HG02981 (cell line): ENCODE data around the gene MACROD1.
A peak's percentile ranks its signal among the peaks of the same experiment; 100 is the strongest.
"Not testable (repeated sequence)": the region's sequence is repeated elsewhere in the genome, so short reads cannot be mapped to it uniquely, and the experiment has no call there.

Experiments
- ATAC-seq: cut with Tn5 transposase; IDR thresholded peaks from one replicate; pipeline ENCODE4 v1.9.1; 2021; ENCODE audit warnings: mild to moderate bottlenecking, moderate library complexity; ENCODE audit not compliant: unreplicated experiment

MACROD1 gene

DNA sequence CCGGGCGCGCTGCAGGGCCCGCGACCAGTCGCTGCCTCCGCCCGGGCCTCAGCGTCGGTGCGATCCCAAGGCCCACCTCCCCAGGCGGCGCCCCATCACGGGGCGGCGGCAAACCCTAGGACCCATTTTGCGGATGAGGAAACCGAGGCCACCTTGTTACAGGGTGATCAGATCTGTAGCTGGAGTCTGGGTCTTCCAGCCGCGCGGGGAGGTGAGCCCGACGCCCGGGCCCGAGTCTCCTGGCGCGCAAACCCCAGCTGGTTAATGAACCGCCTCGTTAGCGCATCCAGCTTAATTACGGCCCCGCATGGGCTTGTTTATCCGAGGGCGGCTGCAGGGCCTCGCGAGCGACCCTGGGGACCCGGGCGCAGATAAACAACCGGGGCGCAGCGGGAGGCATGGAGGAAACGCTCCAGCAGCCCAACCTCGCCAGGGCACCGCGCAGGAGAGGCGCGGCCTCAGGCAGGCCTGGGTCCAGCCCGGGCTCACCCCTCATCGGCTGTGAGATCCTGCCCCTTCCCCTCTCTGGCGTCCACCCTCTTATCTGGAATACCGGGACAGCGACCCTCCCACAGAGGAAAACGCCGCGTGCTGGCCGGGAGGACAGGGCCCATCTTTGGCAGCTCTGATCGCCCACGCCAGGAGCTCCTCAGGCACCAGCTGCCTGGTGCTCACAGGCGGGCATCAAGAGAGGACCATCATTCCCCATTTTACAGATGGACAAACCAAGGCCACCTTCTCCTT lies 165.0 kb downstream of the MACROD1 start:
- ATAC-seq, result no peak

GRCh38 chr11:64000026-64000739 lies 165.7 kb downstream of the MACROD1 start:
- ATAC-seq, result no peak

GRCh38 chr11:63999349-64000025 lies 166.4 kb downstream of the MACROD1 start:
- ATAC-seq, result no peak

GRCh38 chr11:63998558-63999348 lies 167.2 kb downstream of the MACROD1 start:
- no peak for ATAC-seq

GRCh38 chr11:63997801-63998337 lies 168.0 kb downstream of the MACROD1 start:
- ATAC-seq, result no peak

DNA sequence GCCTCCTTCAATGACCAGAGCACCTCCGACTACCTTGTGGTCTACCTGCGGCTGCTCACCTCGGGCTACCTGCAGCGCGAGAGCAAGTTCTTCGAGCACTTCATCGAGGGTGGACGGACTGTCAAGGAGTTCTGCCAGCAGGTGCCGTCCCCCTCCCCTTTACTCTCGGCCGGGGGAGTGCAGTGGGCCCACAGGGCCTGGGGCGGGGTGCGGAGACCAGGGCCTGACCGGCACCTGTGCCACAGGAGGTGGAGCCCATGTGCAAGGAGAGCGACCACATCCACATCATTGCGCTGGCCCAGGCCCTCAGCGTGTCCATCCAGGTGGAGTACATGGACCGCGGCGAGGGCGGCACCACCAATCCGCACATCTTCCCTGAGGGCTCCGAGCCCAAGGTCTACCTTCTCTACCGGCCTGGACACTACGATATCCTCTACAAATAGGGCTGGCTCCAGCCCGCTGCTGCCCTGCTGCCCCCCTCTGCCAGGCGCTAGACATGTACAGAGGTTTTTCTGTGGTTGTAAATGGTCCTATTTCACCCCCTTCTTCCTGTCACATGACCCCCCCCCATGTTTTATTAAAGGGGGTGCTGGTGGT lies 168.7 kb downstream of the MACROD1 start:
- no peak for ATAC-seq

GRCh38 chr11:63996512-63996911 lies 169.4 kb downstream of the MACROD1 start:
- no peak for ATAC-seq

DNA sequence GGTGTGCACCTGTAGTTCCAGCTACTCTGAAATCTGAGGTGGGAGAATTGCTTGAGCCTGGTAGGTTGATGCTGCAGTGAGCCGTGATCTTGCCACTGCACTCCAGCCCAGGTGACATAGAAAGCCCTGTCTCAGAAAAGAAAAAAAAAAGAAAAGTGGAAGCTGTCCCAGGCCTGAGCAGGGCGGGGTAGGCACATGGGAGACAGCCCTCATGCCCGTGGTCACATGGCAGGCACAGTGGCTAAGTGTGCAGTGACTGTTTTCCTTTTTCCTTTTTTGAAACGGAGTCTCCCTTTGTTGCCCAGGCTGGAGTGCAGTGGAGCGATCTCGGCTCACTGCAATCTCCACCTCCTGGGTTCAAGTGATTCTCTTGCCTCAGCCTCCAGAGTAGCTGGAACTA lies 171.9 kb downstream of the MACROD1 start:
- ATAC-seq, result no peak

DNA sequence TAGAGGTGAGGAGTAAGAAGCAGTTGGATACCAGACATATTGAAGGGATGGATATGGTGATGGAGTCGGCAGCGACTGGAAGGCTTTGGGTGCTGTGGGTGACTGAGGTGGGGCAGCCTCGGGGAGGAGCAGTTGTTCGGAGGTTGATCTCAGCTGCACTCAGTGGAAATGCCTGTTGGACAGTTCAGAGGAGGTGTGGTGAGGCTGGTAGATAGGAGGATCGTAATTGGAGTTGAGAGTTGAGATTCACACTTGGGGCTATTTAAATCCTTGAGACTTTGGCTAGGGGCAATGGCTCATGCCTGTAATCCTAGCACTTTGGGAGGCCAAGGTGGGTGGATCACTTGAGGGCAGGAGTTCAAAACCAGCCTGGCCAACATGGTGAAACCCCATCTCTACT lies 172.8 kb downstream of the MACROD1 start:
- ATAC-seq, result no peak

DNA sequence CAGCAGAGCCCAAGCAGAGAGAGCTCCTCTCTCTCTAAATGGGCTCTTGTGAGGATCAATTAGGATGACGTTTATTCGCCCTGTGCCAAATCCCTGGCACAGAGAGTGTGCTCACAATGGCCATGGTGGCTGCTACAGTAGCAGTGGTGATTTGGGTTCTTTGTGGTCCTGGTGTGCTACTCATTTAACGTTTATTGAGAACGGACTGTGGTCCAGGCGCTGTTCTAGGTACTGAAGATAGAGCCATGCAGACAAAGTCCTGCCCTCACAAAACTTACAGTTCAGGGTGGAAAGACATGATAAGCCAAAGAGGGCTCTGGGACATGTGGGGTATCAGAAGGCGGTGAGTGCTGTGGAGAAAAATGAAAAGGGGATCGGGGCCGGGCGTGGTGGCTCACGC lies 174.4 kb downstream of the MACROD1 start:
- ATAC-seq, result no peak

GRCh38 chr11:63986932-63987513 lies 178.9 kb downstream of the MACROD1 start:
- ATAC-seq, result no peak

GRCh38 chr11:63986156-63986931 lies 179.6 kb downstream of the MACROD1 start, which contains the start of gene OTUB1:
OTUB1 (plus strand) TSS chr11:63986438; CDS start chr11:63986457, 19 bp downstream.
- peak; percentile 89 for ATAC-seq

GRCh38 chr11:63985812-63986155 lies 180.1 kb downstream of the MACROD1 start:
- ATAC-seq, result peak; percentile 40

GRCh38 chr11:63979426-63979825 lies 186.5 kb downstream of the MACROD1 start:
- no peak for ATAC-seq

- ATAC-seq, result no peak
Measured at GRCh38 chr11:63978551-63979239, 187.2 kb downstream of the MACROD1 start.

- peak; percentile 97 for ATAC-seq
Measured at GRCh38 chr11:63974259-63975143, 191.4 kb downstream of the MACROD1 start, which contains the start of gene COX8A. COX8A (plus strand) TSS chr11:63974620; CDS start chr11:63974681, 61 bp downstream.

DNA sequence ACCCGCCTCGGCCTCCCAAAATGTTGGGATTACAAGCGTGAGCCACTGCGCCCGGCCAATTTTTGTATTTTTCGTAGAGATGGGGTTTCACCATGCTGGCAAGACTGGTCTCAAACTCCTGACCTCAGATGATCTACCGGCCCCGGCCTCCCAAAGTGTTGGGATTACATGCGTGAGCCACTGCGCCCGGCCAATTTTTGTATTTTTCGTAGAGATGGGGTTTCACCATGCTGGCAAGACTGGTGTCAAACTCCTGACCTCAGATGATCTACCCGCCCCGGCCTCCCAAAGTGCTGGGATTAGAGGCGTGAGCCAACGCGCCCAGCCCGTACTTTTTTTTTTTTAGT lies 192.0 kb downstream of the MACROD1 start:
- ATAC-seq, result not testable (repeated sequence)

- ATAC-seq, result no peak
Measured at GRCh38 chr11:63970902-63971301, 195.0 kb downstream of the MACROD1 start.
